ENCODE data around the gene KCNT1.

Gene KCNT1

DNA sequence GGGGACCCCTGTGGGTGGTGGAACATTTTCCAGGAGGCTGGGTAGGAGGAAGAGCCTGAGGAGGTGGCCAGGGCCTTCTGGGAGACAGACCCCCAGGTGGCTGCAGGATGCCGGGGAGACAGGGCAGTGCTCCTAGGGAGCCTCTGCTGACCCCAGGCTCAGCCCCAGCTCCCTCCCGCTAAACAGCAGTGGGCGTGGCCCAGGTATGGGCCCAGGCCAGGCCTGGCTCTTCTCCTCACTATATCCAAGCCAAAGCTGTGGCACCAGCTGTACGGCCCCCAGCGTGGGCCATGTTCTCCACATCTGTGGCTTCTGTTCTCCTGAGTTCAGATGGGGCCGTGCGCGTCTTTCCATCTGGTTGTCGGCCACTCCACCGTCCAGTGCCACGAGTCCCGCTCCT is 58.5 kb downstream of the KCNT1 start:
- Histone ChIP-seq H3K4me2 (ENCODE audit: low read depth, low read length, poor library complexity, severe bottlenecking) (no peak overlapping the region), H3K4me3 (ENCODE audit: insufficient read depth, low read length, poor library complexity, severe bottlenecking) (no peak overlapping the region), H3K36me3 (ENCODE audit: low read length) (no peaks in the 10 kb centered on the region), H3F3A (ENCODE audit: insufficient read depth) (no peaks in the 10 kb centered on the region), H3K79me2 (ENCODE audit: insufficient read depth, low read length) (no peaks in the 10 kb centered on the region), H3K9me3 (ENCODE audit: insufficient read depth, low read length) (no peaks in the 10 kb centered on the region), H2AFZ (ENCODE audit: low read depth, low read length, severe bottlenecking) (no peak overlapping the region), H3K9ac (ENCODE audit: low read length) (no peak overlapping the region), H4K20me1 (ENCODE audit: low read depth, low read length) (no peaks in the 10 kb centered on the region), H3K9me2 (replicated peaks; ENCODE audit: insufficient read depth, low read length) (no peaks in the 10 kb centered on the region), H3K27me3 (ENCODE audit: low read length) (no peaks in the 10 kb centered on the region), H3K27ac (ENCODE audit: low read depth, low read length) (no peak overlapping the region)
- no peak for TF ChIP-seq EZH2phosphoT487 (conservative IDR thresholded peaks at IDR 0.05; ENCODE audit: low read length)
- TF ChIP-seq, protein P1, sequence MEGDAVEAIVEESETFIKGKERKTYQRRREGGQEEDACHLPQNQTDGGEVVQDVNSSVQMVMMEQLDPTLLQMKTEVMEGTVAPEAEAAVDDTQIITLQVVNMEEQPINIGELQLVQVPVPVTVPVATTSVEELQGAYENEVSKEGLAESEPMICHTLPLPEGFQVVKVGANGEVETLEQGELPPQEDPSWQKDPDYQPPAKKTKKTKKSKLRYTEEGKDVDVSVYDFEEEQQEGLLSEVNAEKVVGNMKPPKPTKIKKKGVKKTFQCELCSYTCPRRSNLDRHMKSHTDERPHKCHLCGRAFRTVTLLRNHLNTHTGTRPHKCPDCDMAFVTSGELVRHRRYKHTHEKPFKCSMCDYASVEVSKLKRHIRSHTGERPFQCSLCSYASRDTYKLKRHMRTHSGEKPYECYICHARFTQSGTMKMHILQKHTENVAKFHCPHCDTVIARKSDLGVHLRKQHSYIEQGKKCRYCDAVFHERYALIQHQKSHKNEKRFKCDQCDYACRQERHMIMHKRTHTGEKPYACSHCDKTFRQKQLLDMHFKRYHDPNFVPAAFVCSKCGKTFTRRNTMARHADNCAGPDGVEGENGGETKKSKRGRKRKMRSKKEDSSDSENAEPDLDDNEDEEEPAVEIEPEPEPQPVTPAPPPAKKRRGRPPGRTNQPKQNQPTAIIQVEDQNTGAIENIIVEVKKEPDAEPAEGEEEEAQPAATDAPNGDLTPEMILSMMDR (IDR thresholded peaks at IDR 0.05; ENCODE audit: insufficient read depth, low read length, poor library complexity, severe bottlenecking): no peak

DNA sequence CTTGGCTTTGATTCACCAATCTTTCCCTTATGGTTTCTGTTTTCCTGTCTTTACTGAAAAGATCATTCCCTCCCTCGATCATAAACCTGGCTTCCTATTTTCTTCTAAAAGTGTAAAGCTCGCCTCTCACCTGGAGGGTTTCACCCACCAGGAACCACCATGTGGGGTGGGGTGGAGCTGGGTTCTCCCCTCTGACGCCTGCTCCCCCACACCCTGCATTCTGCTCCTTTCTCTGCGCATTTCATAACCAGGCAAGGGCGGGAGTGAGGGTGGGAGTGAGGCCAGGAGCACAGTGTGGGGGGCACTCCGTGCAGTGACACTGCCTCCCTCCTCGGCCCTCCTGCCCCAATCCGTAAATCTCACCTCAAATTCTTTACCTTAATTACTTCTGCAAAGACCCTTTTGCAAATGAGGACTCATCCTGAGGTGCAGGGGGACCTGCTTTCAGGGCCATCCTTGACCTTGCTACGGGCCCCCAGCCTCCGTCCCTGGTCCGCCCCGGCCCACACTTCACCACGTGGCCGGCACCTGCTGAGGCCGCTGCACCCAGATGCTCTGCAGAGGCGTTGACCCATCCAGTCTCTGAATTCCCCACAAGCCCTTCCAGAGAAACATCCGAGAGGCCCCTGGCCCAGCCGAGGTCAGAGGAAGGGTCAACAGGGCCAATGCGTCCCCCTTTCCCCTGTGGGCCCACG is 59.3 kb downstream of the KCNT1 start:
- Histone ChIP-seq H3K9me3 (ENCODE audit: insufficient read depth, low read length) (no peaks in the 10 kb centered on the region), H3K27ac (ENCODE audit: low read depth, low read length) (no peak overlapping the region), H3K79me2 (ENCODE audit: insufficient read depth, low read length) (no peaks in the 10 kb centered on the region), H4K20me1 (ENCODE audit: low read depth, low read length) (no peaks in the 10 kb centered on the region), H3K4me3 (ENCODE audit: insufficient read depth, low read length, poor library complexity, severe bottlenecking) (no peak overlapping the region), H3F3A (ENCODE audit: insufficient read depth) (no peaks in the 10 kb centered on the region), H3K36me3 (ENCODE audit: low read length) (no peaks in the 10 kb centered on the region), H3K9ac (ENCODE audit: low read length) (no peak overlapping the region), H3K27me3 (ENCODE audit: low read length) (no peaks in the 10 kb centered on the region), H3K9me2 (replicated peaks; ENCODE audit: insufficient read depth, low read length) (no peaks in the 10 kb centered on the region), H3K4me2 (ENCODE audit: low read depth, low read length, poor library complexity, severe bottlenecking) (no peak overlapping the region), H2AFZ (ENCODE audit: low read depth, low read length, severe bottlenecking) (no peak overlapping the region)
- TF ChIP-seq, protein P1 (IDR thresholded peaks at IDR 0.05; ENCODE audit: insufficient read depth, low read length, poor library complexity, severe bottlenecking): no peak
- TF ChIP-seq EZH2phosphoT487 (conservative IDR thresholded peaks at IDR 0.05; ENCODE audit: low read length): no peak

DNA sequence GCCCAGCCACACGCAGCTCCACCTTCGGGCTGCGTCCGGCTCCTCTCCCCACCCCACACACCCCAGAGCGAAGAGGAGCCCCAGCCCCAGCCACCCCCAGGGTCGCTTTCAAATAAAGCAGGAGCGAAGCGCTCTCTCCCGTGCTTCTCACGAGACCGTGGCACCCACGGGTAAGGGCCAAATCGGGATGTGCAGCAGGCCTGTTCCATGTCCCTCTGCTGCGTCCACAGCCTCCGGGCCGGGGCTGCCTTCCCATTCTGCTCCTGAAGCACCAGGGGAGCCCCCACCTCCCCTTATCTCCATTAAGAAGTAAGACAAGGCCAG is 59.8 kb downstream of the KCNT1 start:
- TF ChIP-seq EZH2phosphoT487 (conservative IDR thresholded peaks at IDR 0.05; ENCODE audit: low read length): no peak
- H2AFZ ChIP-seq (ENCODE audit: low read depth, low read length, severe bottlenecking): no peak overlapping the region
- no peaks in the 10 kb centered on the region for H3K36me3 ChIP-seq (ENCODE audit: low read length)
- no peak overlapping the region for H3K4me3 ChIP-seq (ENCODE audit: insufficient read depth, low read length, poor library complexity, severe bottlenecking)
- H3F3A ChIP-seq (ENCODE audit: insufficient read depth): no peaks in the 10 kb centered on the region
- H3K9ac ChIP-seq (ENCODE audit: low read length): no peak overlapping the region
- no peak overlapping the region for H3K4me2 ChIP-seq (ENCODE audit: low read depth, low read length, poor library complexity, severe bottlenecking)
- H3K27ac ChIP-seq (ENCODE audit: low read depth, low read length): no peak overlapping the region
- H3K9me2 ChIP-seq (replicated peaks; ENCODE audit: insufficient read depth, low read length): no peaks in the 10 kb centered on the region
- H4K20me1 ChIP-seq (ENCODE audit: low read depth, low read length): no peaks in the 10 kb centered on the region
- H3K9me3 ChIP-seq (ENCODE audit: insufficient read depth, low read length): no peaks in the 10 kb centered on the region
- no peaks in the 10 kb centered on the region for H3K79me2 ChIP-seq (ENCODE audit: insufficient read depth, low read length)
- no peaks in the 10 kb centered on the region for H3K27me3 ChIP-seq (ENCODE audit: low read length)

DNA sequence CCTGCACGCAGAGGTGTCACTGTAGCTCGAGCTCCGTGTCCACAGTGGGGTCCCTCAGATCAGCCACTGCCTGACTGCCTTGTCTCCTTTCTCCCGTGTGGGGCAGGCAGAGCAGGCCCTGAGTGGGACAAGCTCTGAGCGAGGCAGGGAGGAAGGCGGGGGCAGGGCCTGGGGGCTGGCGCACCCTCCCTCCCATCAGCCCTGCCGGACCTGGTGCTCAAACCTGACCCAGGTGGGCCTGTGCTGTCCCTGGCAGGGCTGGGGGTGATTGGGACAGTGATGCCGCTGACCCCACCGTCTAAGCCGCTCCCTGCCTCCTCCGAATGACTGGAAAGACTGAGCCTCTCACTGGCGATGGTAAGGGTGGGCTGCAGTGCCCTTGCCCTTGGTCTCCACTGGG is 60.9 kb downstream of the KCNT1 start:
- H3K9me3 ChIP-seq (ENCODE audit: insufficient read depth, low read length): no peaks in the 10 kb centered on the region
- TF ChIP-seq EZH2phosphoT487 (conservative IDR thresholded peaks at IDR 0.05; ENCODE audit: low read length): no peak
- TF ChIP-seq, protein P1 (IDR thresholded peaks at IDR 0.05; ENCODE audit: insufficient read depth, low read length, poor library complexity, severe bottlenecking): no peak
- no peaks in the 10 kb centered on the region for H3K36me3 ChIP-seq (ENCODE audit: low read length)
- H3F3A ChIP-seq (ENCODE audit: insufficient read depth): no peaks in the 10 kb centered on the region
- no peak overlapping the region for H3K9ac ChIP-seq (ENCODE audit: low read length)
- H3K27me3 ChIP-seq (ENCODE audit: low read length): no peaks in the 10 kb centered on the region
- H3K27ac ChIP-seq (ENCODE audit: low read depth, low read length): no peak overlapping the region
- H3K4me2 ChIP-seq (ENCODE audit: low read depth, low read length, poor library complexity, severe bottlenecking): no peak overlapping the region
- no peak overlapping the region for H2AFZ ChIP-seq (ENCODE audit: low read depth, low read length, severe bottlenecking)
- no peaks in the 10 kb centered on the region for H3K9me2 ChIP-seq (replicated peaks; ENCODE audit: insufficient read depth, low read length)
- H4K20me1 ChIP-seq (ENCODE audit: low read depth, low read length): no peaks in the 10 kb centered on the region
- no peaks in the 10 kb centered on the region for H3K79me2 ChIP-seq (ENCODE audit: insufficient read depth, low read length)
- H3K4me3 ChIP-seq (ENCODE audit: insufficient read depth, low read length, poor library complexity, severe bottlenecking): no peak overlapping the region
